GM12875 (cell line): ENCODE data around the gene SERPINB3.
A peak's percentile ranks its signal among the peaks of the same experiment; 100 is the strongest.
"Not testable (repeated sequence)": the region's sequence is repeated elsewhere in the genome, so short reads cannot be mapped to it uniquely, and the experiment has no call there.

ENCODE experiments used
- H3K4me3 ChIP-seq: one replicate; pipeline ENCODE4 v1.5.1; 2011; ENCODE audit warnings: low read depth, low read length, control low read depth
- CTCF ChIP-seq: IDR thresholded peaks from 2 replicates; pipeline ENCODE4 v1.5.1; 2011; ENCODE audit warnings: low read depth, mild to moderate bottlenecking, control low read depth, inconsistent platforms, low read length, moderate library complexity, borderline replicate concordance; ENCODE audit not compliant: insufficient read depth

The SERPINB3 gene

GRCh38 chr18:63681449-63682340, 20.0 kb upstream of the SERPINB3 start:
- TF ChIP-seq CTCF: no peak
- H3K4me3 ChIP-seq: no peak overlapping the region

- TF ChIP-seq CTCF: no peak
- H3K4me3 ChIP-seq: no peak overlapping the region
Observed at GRCh38 chr18:63679820-63680606, 18.3 kb upstream of the SERPINB3 start.

- H3K4me3 ChIP-seq: no peak overlapping the region
- TF ChIP-seq CTCF: no peak
Observed at GRCh38 chr18:63677500-63678225, 16.0 kb upstream of the SERPINB3 start.

GRCh38 chr18:63676526-63677323, 15.0 kb upstream of the SERPINB3 start:
- H3K4me3 ChIP-seq: no peak overlapping the region
- peak; percentile 72 for TF ChIP-seq CTCF

- no peak for TF ChIP-seq CTCF
- H3K4me3 ChIP-seq: no peak overlapping the region
Observed at GRCh38 chr18:63664571-63664970, 2.9 kb upstream of the SERPINB3 start.

- H3K4me3 ChIP-seq: not testable (repeated sequence)
Observed at GRCh38 chr18:63658920-63659319, 2.8 kb downstream of the SERPINB3 start.

- H3K4me3 ChIP-seq: not testable (repeated sequence)
Observed at GRCh38 chr18:63650271-63650670, 11.4 kb downstream of the SERPINB3 start.
